HCT116 (cell line): ENCODE results near the gene TEX264. TPM values are rescaled to one million over a fixed set of nuclear protein-coding genes. Genes with fewer than 3 reads are reported as not detected.

Source experiments
- ATAC-seq: fragments of 200-7000 bp; cut with Tn5 transposase; 2 replicates; pipeline ENCODE4 v1.9.1; 2020; ENCODE audit warnings: mild to moderate bottlenecking, moderate library complexity
- BruUV-seq: library from RNA; stranded (reverse); fragments of 400-500 nt; replicated peaks from 2 replicates; lab custom pipeline; 2021; lab: Mats Ljungman, UMichigan
- CTCF ChIA-PET: fragments of 300-600 bp; sonication (Branson Sonifier 250); formaldehyde crosslinking; loops from one replicate; lab custom pipeline; 2021; ENCODE audit warnings: antibody characterized with exemption; lab: Charles Lee
- POLR2A ChIA-PET: fragments of 300-600, 350-600 bp; sonication (Branson Sonifier 250); formaldehyde crosslinking; loops from one replicate; lab custom pipeline; 2021; ENCODE audit warnings: antibody characterized with exemption; lab: Charles Lee
- RAD21 ChIA-PET, 2 experiments: fragments of 300-600 bp; sonication (Branson Sonifier 250); formaldehyde crosslinking; loops; one replicate each; lab custom pipeline; 2023; ENCODE audit warnings: low total read pairs in 2 of 2; ENCODE audit not compliant: uncharacterized antibody in 2 of 2, unreplicated experiment in 2 of 2, low non-redundant PET in 1 of 2; lab: Charles Lee
- DNase-seq: peaks from one replicate; pipeline ENCODE4 v3.0.0-alpha.2; 2010; ENCODE audit warnings: low read depth, low spot score
- H2AFZ ChIP-seq: fragments of 200-600 bp; shearing (Covaris generic), sonication (generic); 2 replicates; pipeline ENCODE4 v1.6.1; 2017; ENCODE audit warnings: low read depth, mixed run types, mixed read lengths, antibody characterized with exemption, low read length; ENCODE audit not compliant: poor library complexity, severe bottlenecking
- H3K27ac ChIP-seq: 2 replicates; pipeline ENCODE4 v1.5.1; 2012; ENCODE audit warnings: low read depth, low read length
- H3K27me3 ChIP-seq: fragments of 200-600 bp; sonication (generic); 2 replicates; pipeline ENCODE4 v1.6.1; 2016; ENCODE audit warnings: mixed run types, low read length, mixed read lengths; ENCODE audit not compliant: insufficient read depth
- H3K36me3 ChIP-seq, 2 experiments: fragments of 200-500 bp in 1 of 2; fragments of 200-600 bp in 1 of 2; sonication (Bioruptor generic) in 1 of 2; sonication (generic) in 1 of 2; 2 replicates each; pipeline versions ENCODE4 v1.5.1 to v1.6.1; 2014 to 2016; ENCODE audit warnings: low read length in 2 of 2, inconsistent platforms in 1 of 2, mixed read lengths in 1 of 2, mixed run types in 1 of 2; ENCODE audit not compliant: insufficient read depth in 2 of 2, control insufficient read depth in 1 of 2
- H3K4me1 ChIP-seq, 2 experiments: fragments of 200-600 bp in 1 of 2; sonication (generic) in 1 of 2; 2 replicates each; pipeline versions ENCODE4 v1.5.1 to v1.6.1; 2012 to 2017; ENCODE audit warnings: low read length in 2 of 2, inconsistent platforms in 1 of 2, mild to moderate bottlenecking in 1 of 2, mixed read lengths in 1 of 2, mixed run types in 1 of 2, moderate library complexity in 1 of 2; ENCODE audit not compliant: insufficient read depth in 2 of 2, control insufficient read depth in 1 of 2
- H3K4me2 ChIP-seq: fragments of 200-600 bp; sonication (generic); 2 replicates; pipeline ENCODE4 v1.6.1; 2017; ENCODE audit warnings: mixed run types, low read length, mixed read lengths
- H3K4me3 ChIP-seq, 2 experiments: fragments of 200-600 bp in 1 of 2; sonication (generic) in 1 of 2; replicated peaks in 1 of 2; 2 replicates each; pipeline ENCODE4 v1.5.1; 2011 to 2016; ENCODE audit warnings: low read length in 2 of 2, control low read depth in 1 of 2, low read depth in 1 of 2, mild to moderate bottlenecking in 1 of 2, mixed read lengths in 1 of 2, mixed run types in 1 of 2
- H3K79me2 ChIP-seq: fragments of 200-600 bp; sonication (generic); 2 replicates; pipeline ENCODE4 v1.6.1; 2017; ENCODE audit warnings: mild to moderate bottlenecking, mixed run types, low read length, moderate library complexity, mixed read lengths; ENCODE audit not compliant: insufficient read depth
- H3K9ac ChIP-seq: fragments of 200-600 bp; sonication (generic); 2 replicates; pipeline ENCODE4 v1.6.1; 2016; ENCODE audit warnings: low read length, mixed read lengths
- H3K9me2 ChIP-seq: fragments of 200-600 bp; sonication (generic), shearing (Covaris generic); 2 replicates; pipeline ENCODE4 v1.6.1; 2017; ENCODE audit warnings: mixed run types, mild to moderate bottlenecking, moderate library complexity; ENCODE audit not compliant: insufficient read depth
- H3K9me3 ChIP-seq, 2 experiments: fragments of 200-500 bp in 1 of 2; fragments of 200-600 bp in 1 of 2; sonication (Bioruptor generic) in 1 of 2; sonication (generic) in 1 of 2; 2 replicates each; pipeline ENCODE4 v1.6.1; 2014 to 2017; ENCODE audit warnings: low read length in 2 of 2, mixed read lengths in 2 of 2, inconsistent platforms in 1 of 2, low read depth in 1 of 2, mild to moderate bottlenecking in 1 of 2, mixed run types in 1 of 2, moderate library complexity in 1 of 2; ENCODE audit not compliant: control insufficient read depth in 1 of 2, insufficient read depth in 1 of 2
- H4K20me1 ChIP-seq: fragments of 200-600 bp; sonication (generic), shearing (Covaris generic); 2 replicates; pipeline ENCODE4 v1.6.1; 2017; ENCODE audit warnings: mixed run types, mild to moderate bottlenecking, moderate library complexity; ENCODE audit not compliant: insufficient read depth
- CEBPB ChIP-seq: IDR thresholded peaks from 2 replicates; pipeline ENCODE4 v1.6.1; 2012; ENCODE audit warnings: low read depth
- EGR1 ChIP-seq: IDR thresholded peaks from 2 replicates; pipeline ENCODE4 v1.6.1; 2012; ENCODE audit warnings: low read depth
- ELF1 ChIP-seq: IDR thresholded peaks from 2 replicates; pipeline ENCODE4 v1.6.1; 2012; ENCODE audit warnings: low read depth, borderline replicate concordance
- EZH2phosphoT487 ChIP-seq: fragments of 200-600 bp; IDR thresholded peaks from 2 replicates; pipeline ENCODE4 v1.6.1; 2018; ENCODE audit warnings: antibody characterized with exemption, borderline replicate concordance
- MAX ChIP-seq: IDR thresholded peaks from 2 replicates; pipeline ENCODE4 v1.6.1; 2012
- RAD21 ChIP-seq: IDR thresholded peaks from 2 replicates; pipeline ENCODE4 v1.6.1; 2012; ENCODE audit warnings: low read depth, mild to moderate bottlenecking
- SIN3A ChIP-seq: IDR thresholded peaks from 2 replicates; pipeline ENCODE4 v1.6.1; 2012; ENCODE audit warnings: low read depth
- YY1 ChIP-seq: IDR thresholded peaks from 2 replicates; pipeline ENCODE4 v1.6.1; 2011; ENCODE audit warnings: low read length, low read depth, moderate library complexity, mild to moderate bottlenecking; ENCODE audit not compliant: insufficient replicate concordance; ENCODE audit errors: extremely low read depth
- ZFX ChIP-seq: fragments of 450-650 bp; IDR thresholded peaks from 2 replicates; pipeline ENCODE4 v1.6.1; 2017
- intact Hi-C: fragments of 100-400 bp; cut with micrococcal nuclease; formaldehyde crosslinking; loops from 2 replicates; pipeline ENCODE4 v1.10.0; 2022
- total RNA-seq: library from RNA; stranded (reverse); gene quantifications from one replicate; pipeline ENCODE4 v1.2.1, GENCODE V29; 2021; ENCODE audit not compliant: unreplicated experiment
- TF ChIP-seq, protein P1 (sequence below): IDR thresholded peaks from 2 replicates; pipeline ENCODE4 v1.6.1; 2011; ENCODE audit warnings: mild to moderate bottlenecking, low read length, moderate library complexity; ENCODE audit not compliant: insufficient replicate concordance; ENCODE audit errors: extremely low read depth

TEX264 gene
- total RNA-seq, 1 experiment from 2014 or later, result 36.0 TPM

GRCh38 chr3:51692980-51693395 lies 21.9 kb downstream of the TEX264 start:
- Histone ChIP-seq H3K4me2 (no peak overlapping the region), H3K27me3 (no peaks in the 10 kb centered on the region), H4K20me1 (no peaks in the 10 kb centered on the region), H3K79me2 (no peaks in the 10 kb centered on the region), H3K27ac (no peak overlapping the region), H3K4me3 (no peak overlapping the region), H3K4me1 (no peaks in the 10 kb centered on the region), H3K9me3 (no peaks in the 10 kb centered on the region), H3K36me3 (no peaks in the 10 kb centered on the region), H2AFZ (no peak overlapping the region), H3K9ac (no peak overlapping the region), H3K9me2 (no peaks in the 10 kb centered on the region)
- no TSS peak for BruUV-seq
- TF ChIP-seq EZH2phosphoT487 (no peak), RAD21 (no peak), MAX (no peak), CEBPB (no peak)
- intact Hi-C loops, result no loop called here
- CTCF ChIA-PET, result interaction anchor here (1.3 kb wide), 1 partner anchor 26 kb away, joined by 3 read pairs; no protein-coding TSS in a partner anchor
- POLR2A ChIA-PET, result no interaction called here
- RAD21 ChIA-PET, result no interaction called here
- ATAC-seq (no peak), DNase-seq (no peak)

GRCh38 chr3:51696954-51697353 lies 25.9 kb downstream of the TEX264 start:
- POLR2A ChIA-PET, result no interaction called here
- RAD21 ChIA-PET, result no interaction called here
- Histone ChIP-seq H4K20me1 (no peaks in the 10 kb centered on the region), H3K9ac (no peak overlapping the region), H2AFZ (no peak overlapping the region), H3K27me3 (no peaks in the 10 kb centered on the region), H3K9me3 (no peaks in the 10 kb centered on the region), H3K36me3 (peaks cover 2 to 4% of the 10 kb centered on the region in 2 experiments; a peak in 1 of 4 replicates), H3K9me2 (no peaks in the 10 kb centered on the region), H3K27ac (no peak overlapping the region), H3K4me1 (no peaks in the 10 kb centered on the region), H3K4me2 (no peak overlapping the region), H3K79me2 (no peaks in the 10 kb centered on the region), H3K4me3 (no peak overlapping the region)
- CTCF ChIA-PET, result no interaction called here
- no TSS peak for BruUV-seq
- intact Hi-C loops, result no loop called here
- DNase-seq, result no peak
- no peak for ATAC-seq
- TF ChIP-seq SIN3A (no peak), ELF1 (no peak), EGR1 (no peak), ZFX (no peak), YY1 (no peak)
- TF ChIP-seq, protein P1, sequence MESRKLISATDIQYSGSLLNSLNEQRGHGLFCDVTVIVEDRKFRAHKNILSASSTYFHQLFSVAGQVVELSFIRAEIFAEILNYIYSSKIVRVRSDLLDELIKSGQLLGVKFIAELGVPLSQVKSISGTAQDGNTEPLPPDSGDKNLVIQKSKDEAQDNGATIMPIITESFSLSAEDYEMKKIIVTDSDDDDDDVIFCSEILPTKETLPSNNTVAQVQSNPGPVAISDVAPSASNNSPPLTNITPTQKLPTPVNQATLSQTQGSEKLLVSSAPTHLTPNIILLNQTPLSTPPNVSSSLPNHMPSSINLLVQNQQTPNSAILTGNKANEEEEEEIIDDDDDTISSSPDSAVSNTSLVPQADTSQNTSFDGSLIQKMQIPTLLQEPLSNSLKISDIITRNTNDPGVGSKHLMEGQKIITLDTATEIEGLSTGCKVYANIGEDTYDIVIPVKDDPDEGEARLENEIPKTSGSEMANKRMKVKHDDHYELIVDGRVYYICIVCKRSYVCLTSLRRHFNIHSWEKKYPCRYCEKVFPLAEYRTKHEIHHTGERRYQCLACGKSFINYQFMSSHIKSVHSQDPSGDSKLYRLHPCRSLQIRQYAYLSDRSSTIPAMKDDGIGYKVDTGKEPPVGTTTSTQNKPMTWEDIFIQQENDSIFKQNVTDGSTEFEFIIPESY, result no peak
